K562 (cell line): Measurements from ENCODE around the gene CYP46A1. TPM values are rescaled to one million over a fixed set of nuclear protein-coding genes. Genes with fewer than 3 reads are reported as not detected.

Source experiments
- polyA plus RNA-seq, 8 experiments: library from polyadenylated mRNA; depleted of rRNA in 4 of 8; stranded (reverse) in 5 of 8; unstranded in 3 of 8; fragments of >200 nt; fragmentation: Nextera tagmentation in 2 of 8; fragmentation: Illumina TruSeq in 1 of 8; extraction: Ambion mirVana in 2 of 8; extraction: Trizol in 1 of 8; gene quantifications; 2 replicates each; pipeline versions ENCODE4 v1.2.1 to v1.2.3, GENCODE V29; 2011 to 2014; ENCODE audit warnings: inconsistent platforms in 1 of 8, missing spikeins in 1 of 8
- total RNA-seq, 7 experiments: library from RNA; depleted of rRNA in 6 of 7; stranded (reverse); fragments of >200 nt in 6 of 7; fragmentation: Illumina TruSeq in 2 of 7; extraction: Trizol in 2 of 7; gene quantifications; 2 replicates each; pipeline versions ENCODE4 v1.2.1 to v1.2.3, GENCODE V29; 2011 to 2021; ENCODE audit warnings: low replicate concordance in 1 of 7
- TF ChIP-seq, protein P1 (sequence below): fragments of 450-650 bp; IDR thresholded peaks from 2 replicates; pipeline ENCODE4 v1.6.1; 2016; ENCODE audit warnings: mild to moderate bottlenecking
- TF ChIP-seq, protein P2 (sequence below), 2 experiments: fragments of 450-650 bp; IDR thresholded peaks; 2 replicates each; pipeline ENCODE4 v1.6.1; 2016; ENCODE audit warnings: mild to moderate bottlenecking in 2 of 2, borderline replicate concordance in 1 of 2, low read depth in 1 of 2, moderate library complexity in 1 of 2

CYP46A1 gene
- total and polyA plus RNA-seq, 9 of the 15 experiments (the other 6 are each of a cell fraction or from before 2014, with no cell fraction given): not detected

DNA sequence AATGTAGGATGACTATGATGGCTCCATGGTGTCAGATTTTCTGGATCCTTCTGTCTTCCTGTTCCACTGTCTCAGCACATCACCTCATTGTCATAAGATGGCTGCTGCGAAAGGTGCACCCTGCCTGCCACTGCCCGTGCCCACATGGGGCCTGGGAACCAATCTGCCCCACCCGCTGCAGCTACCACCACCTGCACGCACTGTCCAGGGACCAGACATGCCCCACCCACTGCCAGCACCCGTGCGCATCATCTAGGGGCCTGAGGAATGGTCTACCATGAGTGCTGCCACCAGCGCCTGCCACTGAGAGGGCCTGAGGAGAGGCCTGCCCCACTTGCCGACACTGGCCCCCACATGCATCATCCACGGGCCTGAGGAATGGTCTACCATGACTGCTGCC is 23.8 kb downstream of the CYP46A1 start (continued):
- TF ChIP-seq, protein P1, sequence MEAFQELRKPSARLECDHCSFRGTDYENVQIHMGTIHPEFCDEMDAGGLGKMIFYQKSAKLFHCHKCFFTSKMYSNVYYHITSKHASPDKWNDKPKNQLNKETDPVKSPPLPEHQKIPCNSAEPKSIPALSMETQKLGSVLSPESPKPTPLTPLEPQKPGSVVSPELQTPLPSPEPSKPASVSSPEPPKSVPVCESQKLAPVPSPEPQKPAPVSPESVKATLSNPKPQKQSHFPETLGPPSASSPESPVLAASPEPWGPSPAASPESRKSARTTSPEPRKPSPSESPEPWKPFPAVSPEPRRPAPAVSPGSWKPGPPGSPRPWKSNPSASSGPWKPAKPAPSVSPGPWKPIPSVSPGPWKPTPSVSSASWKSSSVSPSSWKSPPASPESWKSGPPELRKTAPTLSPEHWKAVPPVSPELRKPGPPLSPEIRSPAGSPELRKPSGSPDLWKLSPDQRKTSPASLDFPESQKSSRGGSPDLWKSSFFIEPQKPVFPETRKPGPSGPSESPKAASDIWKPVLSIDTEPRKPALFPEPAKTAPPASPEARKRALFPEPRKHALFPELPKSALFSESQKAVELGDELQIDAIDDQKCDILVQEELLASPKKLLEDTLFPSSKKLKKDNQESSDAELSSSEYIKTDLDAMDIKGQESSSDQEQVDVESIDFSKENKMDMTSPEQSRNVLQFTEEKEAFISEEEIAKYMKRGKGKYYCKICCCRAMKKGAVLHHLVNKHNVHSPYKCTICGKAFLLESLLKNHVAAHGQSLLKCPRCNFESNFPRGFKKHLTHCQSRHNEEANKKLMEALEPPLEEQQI: no peak
- TF ChIP-seq, protein P2, sequence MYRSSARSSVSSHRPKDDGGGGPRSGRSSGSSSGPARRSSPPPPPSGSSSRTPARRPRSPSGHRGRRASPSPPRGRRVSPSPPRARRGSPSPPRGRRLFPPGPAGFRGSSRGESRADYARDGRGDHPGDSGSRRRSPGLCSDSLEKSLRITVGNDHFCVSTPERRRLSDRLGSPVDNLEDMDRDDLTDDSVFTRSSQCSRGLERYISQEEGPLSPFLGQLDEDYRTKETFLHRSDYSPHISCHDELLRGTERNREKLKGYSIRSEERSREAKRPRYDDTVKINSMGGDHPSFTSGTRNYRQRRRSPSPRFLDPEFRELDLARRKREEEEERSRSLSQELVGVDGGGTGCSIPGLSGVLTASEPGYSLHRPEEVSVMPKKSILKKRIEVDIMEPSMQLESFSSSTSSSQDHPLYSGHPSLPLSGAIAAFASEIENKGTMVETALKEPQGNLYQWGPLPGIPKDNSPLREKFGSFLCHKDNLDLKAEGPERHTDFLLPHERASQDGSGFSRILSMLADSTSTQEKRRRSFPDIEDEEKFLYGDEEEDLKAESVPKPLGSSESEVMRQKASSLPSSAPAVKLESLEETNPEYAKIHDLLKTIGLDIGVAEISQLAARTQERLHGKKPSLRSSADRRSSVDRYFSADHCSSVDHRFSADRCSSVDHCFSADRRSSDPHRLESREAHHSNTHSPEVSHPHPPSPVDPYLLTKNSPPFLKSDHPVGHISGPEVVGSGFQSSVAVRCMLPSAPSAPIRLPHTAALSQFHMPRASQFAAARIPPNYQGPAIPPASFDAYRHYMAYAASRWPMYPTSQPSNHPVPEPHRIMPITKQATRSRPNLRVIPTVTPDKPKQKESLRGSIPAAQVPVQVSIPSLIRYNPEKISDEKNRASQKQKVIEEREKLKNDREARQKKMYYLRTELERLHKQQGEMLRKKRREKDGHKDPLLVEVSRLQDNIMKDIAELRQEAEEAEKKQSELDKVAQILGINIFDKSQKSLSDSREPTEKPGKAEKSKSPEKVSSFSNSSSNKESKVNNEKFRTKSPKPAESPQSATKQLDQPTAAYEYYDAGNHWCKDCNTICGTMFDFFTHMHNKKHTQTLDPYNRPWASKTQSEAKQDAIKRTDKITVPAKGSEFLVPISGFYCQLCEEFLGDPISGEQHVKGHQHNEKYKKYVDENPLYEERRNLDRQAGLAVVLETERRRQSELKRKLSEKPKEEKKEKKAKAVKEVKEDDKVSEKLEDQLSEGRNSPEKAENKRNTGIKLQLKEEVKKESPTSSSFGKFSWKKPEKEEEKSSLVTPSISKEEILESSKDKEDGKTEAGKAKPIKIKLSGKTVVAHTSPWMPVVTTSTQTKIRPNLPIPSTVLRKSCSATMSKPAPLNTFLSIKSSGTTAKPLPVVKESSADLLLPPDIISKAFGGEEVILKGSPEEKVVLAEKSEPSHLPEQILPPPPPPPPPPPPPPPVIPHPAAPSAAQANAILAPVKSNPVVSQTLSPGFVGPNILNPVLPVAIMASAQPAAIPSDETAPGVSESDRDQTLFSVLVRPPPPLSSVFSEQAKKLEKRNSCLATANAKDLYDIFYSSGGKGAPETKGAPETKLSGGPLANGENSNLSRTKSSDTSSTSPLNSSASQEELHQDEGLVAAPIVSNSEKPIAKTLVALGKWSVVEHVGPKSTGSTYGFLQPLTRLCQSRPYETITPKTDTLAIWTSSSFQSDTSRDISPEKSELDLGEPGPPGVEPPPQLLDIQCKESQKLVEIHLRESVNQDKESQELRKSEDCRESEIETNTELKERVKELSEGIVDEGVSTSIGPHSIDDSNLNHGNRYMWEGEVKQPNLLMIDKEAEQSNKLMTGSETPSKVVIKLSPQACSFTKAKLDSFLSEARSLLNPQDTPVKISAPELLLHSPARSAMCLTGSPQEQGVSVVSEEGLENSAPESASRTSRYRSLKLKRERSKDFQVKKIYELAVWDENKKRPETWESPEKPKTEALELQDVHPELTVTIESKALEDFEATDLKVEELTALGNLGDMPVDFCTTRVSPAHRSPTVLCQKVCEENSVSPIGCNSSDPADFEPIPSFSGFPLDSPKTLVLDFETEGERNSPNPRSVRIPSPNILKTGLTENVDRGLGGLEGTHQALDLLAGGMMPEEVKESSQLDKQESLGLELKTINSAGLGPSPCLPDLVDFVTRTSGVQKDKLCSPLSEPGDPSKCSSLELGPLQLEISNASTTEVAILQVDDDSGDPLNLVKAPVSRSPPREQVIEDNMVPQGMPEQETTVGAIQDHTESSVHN (IDR thresholded peaks at IDR 0.05; ENCODE audit: borderline replicate concordance in 1 of 2, low read depth in 1 of 2): no peak
